Measurements from ENCODE around the gene C13orf46. TPM values are rescaled to one million over a fixed set of nuclear protein-coding genes. Genes with fewer than 3 reads are reported as not detected.

C13orf46 gene
- total RNA-seq, 2 donors from 2014 or later, result 28.8 to 38.6 TPM

GRCh38 chr13:113969311-113969972 is 4.4 kb downstream of the C13orf46 start:
- no peak overlapping the region for H3K4me3 ChIP-seq
- 56 to 68% methylated on average over 18 to 25 of the region's 25 CpGs for WGBS, 2 donors
- H3K4me1 ChIP-seq, result peaks cover 55% of the 10 kb centered on the region
- TF ChIP-seq POLR2A (IDR thresholded peaks at IDR 0.05) (no peak), CTCF (IDR thresholded peaks at IDR 0.05) (no peak)
- DNase-seq (peak in 1 of 4 donors; percentile 43), ATAC-seq (no peak)
- H3K27ac ChIP-seq, result peak overlapping the region; percentile 97 to 100 (median 98)
- H3K27me3 ChIP-seq, result no peaks in the 10 kb centered on the region
- intact Hi-C loops (cut with DNase I), result no loop called here
- no peaks in the 10 kb centered on the region for H3K36me3 ChIP-seq (replicated peaks in 1 of 2; ENCODE audit: insufficient read depth in 1 of 2, low read depth in 2 of 2)
- no peaks in the 10 kb centered on the region for H3K9me3 ChIP-seq

GRCh38 chr13:113968463-113969310 is 5.2 kb downstream of the C13orf46 start:
- WGBS, 2 donors, result 79 to 87% methylated on average over 10 to 17 of the region's 17 CpGs
- TF ChIP-seq CTCF (IDR thresholded peaks at IDR 0.05) (no peak), POLR2A (IDR thresholded peaks at IDR 0.05) (no peak)

GRCh38 chr13:113967729-113968462 is 6.0 kb downstream of the C13orf46 start:
- Histone ChIP-seq H3K27ac (peak overlapping the region; percentile 85 to 98 (median 97)), H3K9me3 (no peaks in the 10 kb centered on the region), H3K27me3 (no peaks in the 10 kb centered on the region), H3K4me3 (no peak overlapping the region), H3K4me1 (peaks cover 55% of the 10 kb centered on the region), H3K36me3 (replicated peaks in 1 of 2; ENCODE audit: insufficient read depth in 1 of 2, low read depth in 2 of 2) (no peaks in the 10 kb centered on the region)
- 49 to 60% methylated on average over 1 to 19 of the region's 20 CpGs for WGBS, 2 donors
- TF ChIP-seq CTCF (IDR thresholded peaks at IDR 0.05) (peak in 1 of 7 experiments; percentile 7), POLR2A (IDR thresholded peaks at IDR 0.05) (peak in 2 of 3 donors; percentile 13 to 31)
- ATAC-seq, result peak; percentile 30
- DNase-seq, result peak; percentile 73 to 92 (median 85)
- intact Hi-C loops (cut with DNase I), result no loop called here

More at GRCh38 chr13:113968463-113969310, 5.2 kb downstream of the C13orf46 start:
- Histone ChIP-seq H3K4me3 (no peak overlapping the region), H3K27ac (peak overlapping the region; percentile 97 to 100 (median 98)), H3K36me3 (replicated peaks in 1 of 2; ENCODE audit: insufficient read depth in 1 of 2, low read depth in 2 of 2) (no peaks in the 10 kb centered on the region), H3K9me3 (no peaks in the 10 kb centered on the region), H3K4me1 (peaks cover 55% of the 10 kb centered on the region), H3K27me3 (no peaks in the 10 kb centered on the region)
- intact Hi-C loops (cut with DNase I), result no loop called here
- DNase-seq (peak in 1 of 4 donors; percentile 19), ATAC-seq (no peak)

GRCh38 chr13:113967206-113967720 is 6.6 kb downstream of the C13orf46 start:
- peak in 1 of 4 donors; percentile 14 for DNase-seq
- no peaks in the 10 kb centered on the region for H3K27me3 ChIP-seq
- H3K27ac ChIP-seq, result peak overlapping the region; percentile 85 to 98 (median 97)
- WGBS, 2 donors, result 95% methylated on average over 3 to 9 of the region's 9 CpGs
- H3K4me3 ChIP-seq, result no peak overlapping the region
- peaks cover 50% of the 10 kb centered on the region for H3K4me1 ChIP-seq
- no peaks in the 10 kb centered on the region for H3K9me3 ChIP-seq
- TF ChIP-seq POLR2A (IDR thresholded peaks at IDR 0.05) (no peak), CTCF (IDR thresholded peaks at IDR 0.05) (no peak)
- intact Hi-C loops (cut with DNase I), result no loop called here
- no peaks in the 10 kb centered on the region for H3K36me3 ChIP-seq (replicated peaks in 1 of 2; ENCODE audit: insufficient read depth in 1 of 2, low read depth in 2 of 2)
- ATAC-seq, result no peak

Measured in body of pancreas (tissue), 4 donors.